Smooth muscle cell (in vitro differentiated cells): ENCODE data around the gene SRD5A2. TPM values are rescaled to one million over a fixed set of nuclear protein-coding genes. Genes with fewer than 3 reads are reported as not detected.

Experiments
- DNase-seq: peaks from one replicate; lab custom pipeline; 2025; ENCODE audit not compliant: unreplicated experiment; lab: John Stamatoyannopoulos, UW
- H2AFZ ChIP-seq: fragments of 200-600 bp; sonication (generic); 2 replicates; pipeline ENCODE4 v1.6.0; 2016; ENCODE audit warnings: antibody characterized with exemption, low read depth, mild to moderate bottlenecking
- H3F3A ChIP-seq: fragments of 200-600 bp; sonication (generic); 2 replicates; pipeline ENCODE4 v1.6.0; 2017; ENCODE audit warnings: antibody characterized with exemption, low read depth
- H3K27ac ChIP-seq: fragments of 200-600 bp; sonication (generic); 2 replicates; pipeline ENCODE4 v1.5.1; 2016; ENCODE audit warnings: low read depth, mild to moderate bottlenecking
- H3K27me3 ChIP-seq: fragments of 200-600 bp; sonication (generic); 2 replicates; pipeline ENCODE4 v1.6.1; 2016; ENCODE audit warnings: low read depth, mild to moderate bottlenecking
- H3K36me3 ChIP-seq: fragments of 200-600 bp; sonication (generic); 2 replicates; pipeline ENCODE4 v1.5.1; 2016; ENCODE audit warnings: low read depth
- H3K4me1 ChIP-seq: fragments of 200-600 bp; sonication (generic); 2 replicates; pipeline ENCODE4 v1.5.1; 2016; ENCODE audit warnings: low read depth
- H3K4me2 ChIP-seq: fragments of 200-600 bp; sonication (generic); 2 replicates; pipeline ENCODE4 v1.6.0; 2016; ENCODE audit warnings: mild to moderate bottlenecking
- H3K4me3 ChIP-seq: fragments of 200-600 bp; sonication (generic); 2 replicates; pipeline ENCODE4 v1.5.1; 2016; ENCODE audit warnings: mild to moderate bottlenecking
- H3K79me2 ChIP-seq: fragments of 200-600 bp; sonication (generic); 2 replicates; pipeline ENCODE4 v1.6.0; 2016; ENCODE audit warnings: low read depth, mild to moderate bottlenecking
- H3K9ac ChIP-seq: fragments of 200-600 bp; sonication (generic); 2 replicates; pipeline ENCODE4 v1.6.0; 2016; ENCODE audit warnings: low read depth
- H3K9me3 ChIP-seq: fragments of 200-600 bp; sonication (generic); replicated peaks from 2 replicates; pipeline ENCODE4 v1.5.1; 2016; ENCODE audit warnings: low read depth
- H4K20me1 ChIP-seq: fragments of 200-600 bp; sonication (generic); 2 replicates; pipeline ENCODE4 v1.6.0; 2016; ENCODE audit warnings: low read depth
- CTCF ChIP-seq: fragments of 200-600 bp; sonication (generic); IDR thresholded peaks from 2 replicates; pipeline ENCODE4 v1.5.1; 2017; ENCODE audit warnings: borderline replicate concordance, mild to moderate bottlenecking, antibody characterized with exemption; ENCODE audit not compliant: insufficient read depth, poor library complexity, severe bottlenecking
- WGBS: methylation state at CpG from one replicate; pipeline ENCODE4 v1.1.7; 2016; ENCODE audit warnings: low lambda C conversion rate; 5-methylcytosine and 5-hydroxymethylcytosine counted together
- polyA plus RNA-seq: library from polyadenylated mRNA; unstranded; fragments of >200 nt; fragmentation: Nextera tagmentation; extraction: Ambion mirVana; gene quantifications from 2 replicates; pipeline ENCODE4 v1.2.1, GENCODE V29; 2016
- total RNA-seq: library from RNA; depleted of rRNA; stranded (reverse); fragments of >200 nt; gene quantifications from 2 replicates; pipeline ENCODE4 v1.2.3, GENCODE V29; 2014

Gene SRD5A2
- total and polyA plus RNA-seq, 2 experiments from 2014 or later, result 0.04 TPM; not detected in 1

- Histone ChIP-seq H3K79me2 (no peaks in the 10 kb centered on the region), H2AFZ (no peak overlapping the region), H4K20me1 (no peaks in the 10 kb centered on the region), H3K4me1 (peaks cover 4% of the 10 kb centered on the region), H3K9me3 (no peaks in the 10 kb centered on the region), H3K27ac (no peak overlapping the region), H3K27me3 (peaks cover 62% of the 10 kb centered on the region), H3K4me3 (no peak overlapping the region), H3F3A (no peaks in the 10 kb centered on the region), H3K36me3 (no peaks in the 10 kb centered on the region), H3K4me2 (no peak overlapping the region), H3K9ac (no peak overlapping the region)
- 76% methylated on average over 32 of the region's 35 CpGs for WGBS
- no peak for DNase-seq
- no peak for TF ChIP-seq CTCF
Observed at GRCh38 chr2:31581124-31581795, 522 bp upstream of the SRD5A2 start.

GRCh38 chr2:31579996-31580320, 780 bp downstream of the SRD5A2 start:
- no peak overlapping the region for H3K27ac ChIP-seq
- H3K9ac ChIP-seq, result no peak overlapping the region
- no peaks in the 10 kb centered on the region for H3K36me3 ChIP-seq
- no peak overlapping the region for H3K4me2 ChIP-seq
- WGBS, result 11% methylated on average over 13 of the region's 13 CpGs
- H3F3A ChIP-seq, result no peaks in the 10 kb centered on the region
- H3K4me1 ChIP-seq, result peaks cover 4% of the 10 kb centered on the region
- no peaks in the 10 kb centered on the region for H3K79me2 ChIP-seq
- H2AFZ ChIP-seq, result no peak overlapping the region
- DNase-seq, result no peak
- H4K20me1 ChIP-seq, result no peaks in the 10 kb centered on the region
- no peaks in the 10 kb centered on the region for H3K9me3 ChIP-seq
- H3K27me3 ChIP-seq, result peaks cover 62% of the 10 kb centered on the region
- TF ChIP-seq CTCF, result no peak
- H3K4me3 ChIP-seq, result no peak overlapping the region

- WGBS, result 79% methylated on average over 3 of the region's 3 CpGs
- H3K9me3 ChIP-seq, result no peaks in the 10 kb centered on the region
- H3K27me3 ChIP-seq, result peaks cover 62% of the 10 kb centered on the region
- no peak overlapping the region for H3K4me3 ChIP-seq
- DNase-seq, result no peak
- H4K20me1 ChIP-seq, result no peaks in the 10 kb centered on the region
- H2AFZ ChIP-seq, result no peak overlapping the region
- no peak overlapping the region for H3K27ac ChIP-seq
- TF ChIP-seq CTCF, result no peak
- no peaks in the 10 kb centered on the region for H3K36me3 ChIP-seq
- no peak overlapping the region for H3K9ac ChIP-seq
- H3K4me2 ChIP-seq, result no peak overlapping the region
- H3F3A ChIP-seq, result no peaks in the 10 kb centered on the region
- peaks cover 4% of the 10 kb centered on the region for H3K4me1 ChIP-seq
- H3K79me2 ChIP-seq, result no peaks in the 10 kb centered on the region
Observed at GRCh38 chr2:31578316-31578715, 2.4 kb downstream of the SRD5A2 start.

- peaks cover 50% of the 10 kb centered on the region for H3K27me3 ChIP-seq
- DNase-seq, result no peak
- H3K9me3 ChIP-seq, result no peaks in the 10 kb centered on the region
- H3F3A ChIP-seq, result no peaks in the 10 kb centered on the region
- WGBS, result 70% methylated on average over 1 of the region's 1 CpG
- H3K79me2 ChIP-seq, result no peaks in the 10 kb centered on the region
- no peaks in the 10 kb centered on the region for H3K36me3 ChIP-seq
- no peak overlapping the region for H3K4me3 ChIP-seq
- no peak for TF ChIP-seq CTCF
- no peak overlapping the region for H2AFZ ChIP-seq
- H3K27ac ChIP-seq, result no peak overlapping the region
- H4K20me1 ChIP-seq, result no peaks in the 10 kb centered on the region
- no peak overlapping the region for H3K4me2 ChIP-seq
- peaks cover 4% of the 10 kb centered on the region for H3K4me1 ChIP-seq
- H3K9ac ChIP-seq, result no peak overlapping the region
Observed at GRCh38 chr2:31577143-31577542, 3.6 kb downstream of the SRD5A2 start.
